HEK293 (cell line): Measurements from ENCODE around the gene PDE2A.
A peak's percentile ranks its signal among the peaks of the same experiment; 100 is the strongest.

Source experiments
- CTCF ChIA-PET: fragments of 350-600 bp; formaldehyde crosslinking; extraction: SDS; loops from one replicate; lab custom pipeline; 2021; ENCODE audit warnings: antibody characterized with exemption; lab: Yijun Ruan, JAX
- POLR2A ChIA-PET: fragments of 300-600 bp; formaldehyde crosslinking; extraction: SDS; loops from one replicate; lab custom pipeline; 2020; ENCODE audit warnings: antibody characterized with exemption, inconsistent platforms; lab: Yijun Ruan, JAX
- H3K27ac ChIP-seq: fragments of 200-500 bp; sonication (Bioruptor generic); 2 replicates; pipeline ENCODE4 v1.5.1; 2014; ENCODE audit warnings: low read depth, low read length, control low read depth, inconsistent platforms; ENCODE audit errors: extremely low read depth
- H3K36me3 ChIP-seq, 2 experiments: fragments of 200-500 bp in 1 of 2; sonication (Bioruptor generic) in 1 of 2; 1 replicate in 1 of 2; 2 replicates in 1 of 2; pipeline ENCODE4 v1.5.1; 2014 to 2017; ENCODE audit warnings: inconsistent platforms in 2 of 2, low read length in 2 of 2; ENCODE audit not compliant: control insufficient read depth in 2 of 2, insufficient read depth in 1 of 2
- H3K4me1 ChIP-seq: fragments of 200-500 bp; sonication (Bioruptor generic); 2 replicates; pipeline ENCODE4 v1.5.1; 2014; ENCODE audit warnings: mild to moderate bottlenecking, low read length, inconsistent platforms; ENCODE audit not compliant: control insufficient read depth, insufficient read depth
- H3K4me3 ChIP-seq: 2 replicates; pipeline ENCODE4 v1.5.1; 2011; ENCODE audit warnings: low read depth, mild to moderate bottlenecking, control low read depth, low read length, moderate library complexity
- H3K9me3 ChIP-seq: fragments of 200-500 bp; sonication (Bioruptor generic); 2 replicates; pipeline ENCODE4 v1.5.1; 2014; ENCODE audit warnings: low read depth, low read length, inconsistent platforms; ENCODE audit not compliant: control insufficient read depth, insufficient read depth
- EGR2 ChIP-seq: fragments of 450-650 bp; formaldehyde crosslinking; IDR thresholded peaks from 2 replicates; pipeline ENCODE4 v1.5.1; 2016; ENCODE audit warnings: low read depth, missing biosample characterization, missing genetic modification characterization
- FEZF1 ChIP-seq: fragments of 450-650 bp; formaldehyde crosslinking; IDR thresholded peaks from 2 replicates; pipeline ENCODE4 v1.5.1; 2016; ENCODE audit warnings: missing biosample characterization, missing genetic modification characterization
- KLF1 ChIP-seq: fragments of 450-650 bp; formaldehyde crosslinking; IDR thresholded peaks from 2 replicates; pipeline ENCODE4 v1.5.1; 2016; ENCODE audit warnings: missing biosample characterization, missing genetic modification characterization
- REPIN1 ChIP-seq: fragments of 450-650 bp; formaldehyde crosslinking; IDR thresholded peaks from 2 replicates; pipeline ENCODE4 v1.5.1; 2017; ENCODE audit warnings: missing biosample characterization, missing genetic modification characterization, low read depth
- SP2 ChIP-seq: fragments of 450-650 bp; formaldehyde crosslinking; IDR thresholded peaks from 2 replicates; pipeline ENCODE4 v1.5.1; 2016; ENCODE audit warnings: missing biosample characterization, missing genetic modification characterization
- ZFHX2 ChIP-seq: fragments of 450-650 bp; formaldehyde crosslinking; conservative IDR thresholded peaks from 2 replicates; pipeline ENCODE4 v1.5.1; 2016; ENCODE audit warnings: missing biosample characterization, missing genetic modification characterization
- ZNF10 ChIP-seq: fragments of 450-650 bp; formaldehyde crosslinking; IDR thresholded peaks from 2 replicates; pipeline ENCODE4 v1.5.1; 2017; ENCODE audit warnings: missing biosample characterization, missing genetic modification characterization
- ZNF248 ChIP-seq: fragments of 450-650 bp; formaldehyde crosslinking; IDR thresholded peaks from 2 replicates; pipeline ENCODE4 v1.5.1; 2017; ENCODE audit warnings: missing biosample characterization, missing genetic modification characterization
- ZNF394 ChIP-seq: fragments of 450-650 bp; formaldehyde crosslinking; IDR thresholded peaks from 2 replicates; pipeline ENCODE4 v1.5.1; 2016; ENCODE audit warnings: missing biosample characterization, missing genetic modification characterization, mild to moderate bottlenecking, moderate library complexity, borderline replicate concordance
- ZNF473 ChIP-seq: fragments of 450-650 bp; formaldehyde crosslinking; IDR thresholded peaks from 2 replicates; pipeline ENCODE4 v1.5.1; 2017; ENCODE audit warnings: missing biosample characterization, missing genetic modification characterization
- TF ChIP-seq, protein P1 (sequence below): fragments of 450-650 bp; formaldehyde crosslinking; IDR thresholded peaks from 2 replicates; pipeline ENCODE4 v1.5.1; 2016; ENCODE audit warnings: missing biosample characterization, missing genetic modification characterization, borderline replicate concordance
- TF ChIP-seq, protein P2 (sequence below): fragments of 450-650 bp; formaldehyde crosslinking; IDR thresholded peaks from 2 replicates; pipeline ENCODE4 v1.5.0; 2017; ENCODE audit warnings: missing biosample characterization, missing genetic modification characterization, borderline replicate concordance
- TF ChIP-seq, protein P3 (sequence below): fragments of 450-650 bp; formaldehyde crosslinking; IDR thresholded peaks from 2 replicates; pipeline ENCODE4 v1.5.1; 2016; ENCODE audit warnings: missing biosample characterization, missing genetic modification characterization

Gene PDE2A

GRCh38 chr11:72607496-72607895 lies 66.7 kb downstream of the PDE2A start:
- no peaks in the 10 kb centered on the region for H3K9me3 ChIP-seq
- no peak for TF ChIP-seq REPIN1 (tag by site-specific recombination)
- TF ChIP-seq SP2, result no peak
- TF ChIP-seq ZFHX2 (tag by site-specific recombination), result 0 out of 2 replicates have a peak, but pooled peaks have one; percentile 49
- TF ChIP-seq EGR2, result 0 out of 2 replicates have a peak, but pooled peaks have one; percentile 36
- H3K4me3 ChIP-seq, result no peak overlapping the region
- H3K27ac ChIP-seq, result no peak overlapping the region
- no peaks in the 10 kb centered on the region for H3K36me3 ChIP-seq
- ChIA-PET POLR2A (no interaction called here), CTCF (interaction anchor here (0.5 to 3.7 kb wide), 2 partner anchors 8 to 47 kb away, joined by 3 to 16 read pairs; no protein-coding TSS in a partner anchor)
- no peaks in the 10 kb centered on the region for H3K4me1 ChIP-seq

- ChIA-PET POLR2A (no interaction called here), CTCF (interaction anchor here (0.6 kb wide), 1 partner anchor 36 kb away, joined by 4 read pairs; no protein-coding TSS in a partner anchor)
- Histone ChIP-seq H3K4me3 (no peak overlapping the region), H3K9me3 (no peaks in the 10 kb centered on the region), H3K27ac (no peak overlapping the region), H3K4me1 (no peaks in the 10 kb centered on the region), H3K36me3 (no peaks in the 10 kb centered on the region)
- no peak for TF ChIP-seq ZNF473 (tag by site-specific recombination)
- no peak for TF ChIP-seq ZNF10
- no peak for TF ChIP-seq KLF1
- TF ChIP-seq, protein P1, sequence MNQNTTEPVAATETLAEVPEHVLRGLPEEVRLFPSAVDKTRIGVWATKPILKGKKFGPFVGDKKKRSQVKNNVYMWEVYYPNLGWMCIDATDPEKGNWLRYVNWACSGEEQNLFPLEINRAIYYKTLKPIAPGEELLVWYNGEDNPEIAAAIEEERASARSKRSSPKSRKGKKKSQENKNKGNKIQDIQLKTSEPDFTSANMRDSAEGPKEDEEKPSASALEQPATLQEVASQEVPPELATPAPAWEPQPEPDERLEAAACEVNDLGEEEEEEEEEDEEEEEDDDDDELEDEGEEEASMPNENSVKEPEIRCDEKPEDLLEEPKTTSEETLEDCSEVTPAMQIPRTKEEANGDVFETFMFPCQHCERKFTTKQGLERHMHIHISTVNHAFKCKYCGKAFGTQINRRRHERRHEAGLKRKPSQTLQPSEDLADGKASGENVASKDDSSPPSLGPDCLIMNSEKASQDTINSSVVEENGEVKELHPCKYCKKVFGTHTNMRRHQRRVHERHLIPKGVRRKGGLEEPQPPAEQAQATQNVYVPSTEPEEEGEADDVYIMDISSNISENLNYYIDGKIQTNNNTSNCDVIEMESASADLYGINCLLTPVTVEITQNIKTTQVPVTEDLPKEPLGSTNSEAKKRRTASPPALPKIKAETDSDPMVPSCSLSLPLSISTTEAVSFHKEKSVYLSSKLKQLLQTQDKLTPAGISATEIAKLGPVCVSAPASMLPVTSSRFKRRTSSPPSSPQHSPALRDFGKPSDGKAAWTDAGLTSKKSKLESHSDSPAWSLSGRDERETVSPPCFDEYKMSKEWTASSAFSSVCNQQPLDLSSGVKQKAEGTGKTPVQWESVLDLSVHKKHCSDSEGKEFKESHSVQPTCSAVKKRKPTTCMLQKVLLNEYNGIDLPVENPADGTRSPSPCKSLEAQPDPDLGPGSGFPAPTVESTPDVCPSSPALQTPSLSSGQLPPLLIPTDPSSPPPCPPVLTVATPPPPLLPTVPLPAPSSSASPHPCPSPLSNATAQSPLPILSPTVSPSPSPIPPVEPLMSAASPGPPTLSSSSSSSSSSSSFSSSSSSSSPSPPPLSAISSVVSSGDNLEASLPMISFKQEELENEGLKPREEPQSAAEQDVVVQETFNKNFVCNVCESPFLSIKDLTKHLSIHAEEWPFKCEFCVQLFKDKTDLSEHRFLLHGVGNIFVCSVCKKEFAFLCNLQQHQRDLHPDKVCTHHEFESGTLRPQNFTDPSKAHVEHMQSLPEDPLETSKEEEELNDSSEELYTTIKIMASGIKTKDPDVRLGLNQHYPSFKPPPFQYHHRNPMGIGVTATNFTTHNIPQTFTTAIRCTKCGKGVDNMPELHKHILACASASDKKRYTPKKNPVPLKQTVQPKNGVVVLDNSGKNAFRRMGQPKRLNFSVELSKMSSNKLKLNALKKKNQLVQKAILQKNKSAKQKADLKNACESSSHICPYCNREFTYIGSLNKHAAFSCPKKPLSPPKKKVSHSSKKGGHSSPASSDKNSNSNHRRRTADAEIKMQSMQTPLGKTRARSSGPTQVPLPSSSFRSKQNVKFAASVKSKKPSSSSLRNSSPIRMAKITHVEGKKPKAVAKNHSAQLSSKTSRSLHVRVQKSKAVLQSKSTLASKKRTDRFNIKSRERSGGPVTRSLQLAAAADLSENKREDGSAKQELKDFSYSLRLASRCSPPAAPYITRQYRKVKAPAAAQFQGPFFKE (tag by site-specific recombination), result no peak
- TF ChIP-seq FEZF1 (tag by site-specific recombination), result no peak
- TF ChIP-seq, protein P2, sequence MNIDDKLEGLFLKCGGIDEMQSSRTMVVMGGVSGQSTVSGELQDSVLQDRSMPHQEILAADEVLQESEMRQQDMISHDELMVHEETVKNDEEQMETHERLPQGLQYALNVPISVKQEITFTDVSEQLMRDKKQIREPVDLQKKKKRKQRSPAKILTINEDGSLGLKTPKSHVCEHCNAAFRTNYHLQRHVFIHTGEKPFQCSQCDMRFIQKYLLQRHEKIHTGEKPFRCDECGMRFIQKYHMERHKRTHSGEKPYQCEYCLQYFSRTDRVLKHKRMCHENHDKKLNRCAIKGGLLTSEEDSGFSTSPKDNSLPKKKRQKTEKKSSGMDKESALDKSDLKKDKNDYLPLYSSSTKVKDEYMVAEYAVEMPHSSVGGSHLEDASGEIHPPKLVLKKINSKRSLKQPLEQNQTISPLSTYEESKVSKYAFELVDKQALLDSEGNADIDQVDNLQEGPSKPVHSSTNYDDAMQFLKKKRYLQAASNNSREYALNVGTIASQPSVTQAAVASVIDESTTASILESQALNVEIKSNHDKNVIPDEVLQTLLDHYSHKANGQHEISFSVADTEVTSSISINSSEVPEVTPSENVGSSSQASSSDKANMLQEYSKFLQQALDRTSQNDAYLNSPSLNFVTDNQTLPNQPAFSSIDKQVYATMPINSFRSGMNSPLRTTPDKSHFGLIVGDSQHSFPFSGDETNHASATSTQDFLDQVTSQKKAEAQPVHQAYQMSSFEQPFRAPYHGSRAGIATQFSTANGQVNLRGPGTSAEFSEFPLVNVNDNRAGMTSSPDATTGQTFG (tag by site-specific recombination), result no peak
- no peak for TF ChIP-seq ZNF248
- no peak for TF ChIP-seq ZNF394 (tag by site-specific recombination)
- TF ChIP-seq, protein P3, sequence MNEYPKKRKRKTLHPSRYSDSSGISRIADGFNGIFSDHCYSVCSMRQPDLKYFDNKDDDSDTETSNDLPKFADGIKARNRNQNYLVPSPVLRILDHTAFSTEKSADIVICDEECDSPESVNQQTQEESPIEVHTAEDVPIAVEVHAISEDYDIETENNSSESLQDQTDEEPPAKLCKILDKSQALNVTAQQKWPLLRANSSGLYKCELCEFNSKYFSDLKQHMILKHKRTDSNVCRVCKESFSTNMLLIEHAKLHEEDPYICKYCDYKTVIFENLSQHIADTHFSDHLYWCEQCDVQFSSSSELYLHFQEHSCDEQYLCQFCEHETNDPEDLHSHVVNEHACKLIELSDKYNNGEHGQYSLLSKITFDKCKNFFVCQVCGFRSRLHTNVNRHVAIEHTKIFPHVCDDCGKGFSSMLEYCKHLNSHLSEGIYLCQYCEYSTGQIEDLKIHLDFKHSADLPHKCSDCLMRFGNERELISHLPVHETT (tag by site-specific recombination), result no peak
Measured at GRCh38 chr11:72606748-72607468, 67.3 kb downstream of the PDE2A start.
